Measurements from ENCODE around the gene PSMD7.

PSMD7 gene

GRCh38 chr16:74315059-74315458, 18.4 kb downstream of the PSMD7 start:
- DNase-seq (ENCODE audit: low read depth in 1 of 2, low spot score in 1 of 2), result no peak
- no peak overlapping the region for H3K27ac ChIP-seq (replicated peaks)
- no peak overlapping the region for H3K4me3 ChIP-seq (replicated peaks; ENCODE audit: insufficient read depth, low read length)
- H3K27me3 ChIP-seq (ENCODE audit: insufficient read depth, poor library complexity, severe bottlenecking), result no peaks in the 10 kb centered on the region
- no peak for TF ChIP-seq GABPA (IDR thresholded peaks at IDR 0.05; ENCODE audit: low read depth)
- TF ChIP-seq POLR2AphosphoS5 (IDR thresholded peaks at IDR 0.05; ENCODE audit: low read depth), result no peak
- TF ChIP-seq SPI1 (IDR thresholded peaks at IDR 0.05; ENCODE audit: borderline replicate concordance, low read depth), result no peak
- TF ChIP-seq, protein P1, sequence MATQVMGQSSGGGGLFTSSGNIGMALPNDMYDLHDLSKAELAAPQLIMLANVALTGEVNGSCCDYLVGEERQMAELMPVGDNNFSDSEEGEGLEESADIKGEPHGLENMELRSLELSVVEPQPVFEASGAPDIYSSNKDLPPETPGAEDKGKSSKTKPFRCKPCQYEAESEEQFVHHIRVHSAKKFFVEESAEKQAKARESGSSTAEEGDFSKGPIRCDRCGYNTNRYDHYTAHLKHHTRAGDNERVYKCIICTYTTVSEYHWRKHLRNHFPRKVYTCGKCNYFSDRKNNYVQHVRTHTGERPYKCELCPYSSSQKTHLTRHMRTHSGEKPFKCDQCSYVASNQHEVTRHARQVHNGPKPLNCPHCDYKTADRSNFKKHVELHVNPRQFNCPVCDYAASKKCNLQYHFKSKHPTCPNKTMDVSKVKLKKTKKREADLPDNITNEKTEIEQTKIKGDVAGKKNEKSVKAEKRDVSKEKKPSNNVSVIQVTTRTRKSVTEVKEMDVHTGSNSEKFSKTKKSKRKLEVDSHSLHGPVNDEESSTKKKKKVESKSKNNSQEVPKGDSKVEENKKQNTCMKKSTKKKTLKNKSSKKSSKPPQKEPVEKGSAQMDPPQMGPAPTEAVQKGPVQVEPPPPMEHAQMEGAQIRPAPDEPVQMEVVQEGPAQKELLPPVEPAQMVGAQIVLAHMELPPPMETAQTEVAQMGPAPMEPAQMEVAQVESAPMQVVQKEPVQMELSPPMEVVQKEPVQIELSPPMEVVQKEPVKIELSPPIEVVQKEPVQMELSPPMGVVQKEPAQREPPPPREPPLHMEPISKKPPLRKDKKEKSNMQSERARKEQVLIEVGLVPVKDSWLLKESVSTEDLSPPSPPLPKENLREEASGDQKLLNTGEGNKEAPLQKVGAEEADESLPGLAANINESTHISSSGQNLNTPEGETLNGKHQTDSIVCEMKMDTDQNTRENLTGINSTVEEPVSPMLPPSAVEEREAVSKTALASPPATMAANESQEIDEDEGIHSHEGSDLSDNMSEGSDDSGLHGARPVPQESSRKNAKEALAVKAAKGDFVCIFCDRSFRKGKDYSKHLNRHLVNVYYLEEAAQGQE (IDR thresholded peaks at IDR 0.05; ENCODE audit: insufficient replicate concordance, low read depth), result no peak
- no peak for TF ChIP-seq CTCF (IDR thresholded peaks at IDR 0.05; ENCODE audit: insufficient read depth, low read length)

DNA sequence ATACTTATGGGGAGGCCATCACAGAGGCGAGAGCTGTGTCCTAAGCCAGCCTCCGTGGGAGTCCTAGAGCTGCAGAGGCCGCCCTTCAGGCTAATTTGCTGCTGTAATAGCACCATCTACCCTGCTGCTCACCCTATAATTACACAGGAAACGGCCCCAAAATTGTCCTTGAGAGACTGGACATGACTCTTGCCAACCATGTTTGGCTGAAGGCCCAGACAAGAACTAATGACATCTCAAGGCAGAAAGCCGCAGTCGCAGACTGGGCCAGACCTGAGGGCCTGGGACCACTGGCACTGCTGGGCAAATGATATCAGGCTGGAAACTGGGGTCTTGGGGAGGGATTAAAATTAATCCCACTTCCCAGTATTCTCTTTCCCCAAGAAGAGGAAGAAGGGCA, 24.1 kb downstream of the PSMD7 start:
- TF ChIP-seq, protein P1 (IDR thresholded peaks at IDR 0.05; ENCODE audit: insufficient replicate concordance, low read depth), result no peak
- no peak for TF ChIP-seq CTCF (IDR thresholded peaks at IDR 0.05; ENCODE audit: insufficient read depth, low read length)
- DNase-seq (ENCODE audit: low read depth in 1 of 2, low spot score in 1 of 2), result no peak
- Histone ChIP-seq H3K27me3 (ENCODE audit: insufficient read depth, poor library complexity, severe bottlenecking) (no peaks in the 10 kb centered on the region), H3K4me3 (replicated peaks; ENCODE audit: insufficient read depth, low read length) (no peak overlapping the region), H3K27ac (replicated peaks) (no peak overlapping the region)

DNA sequence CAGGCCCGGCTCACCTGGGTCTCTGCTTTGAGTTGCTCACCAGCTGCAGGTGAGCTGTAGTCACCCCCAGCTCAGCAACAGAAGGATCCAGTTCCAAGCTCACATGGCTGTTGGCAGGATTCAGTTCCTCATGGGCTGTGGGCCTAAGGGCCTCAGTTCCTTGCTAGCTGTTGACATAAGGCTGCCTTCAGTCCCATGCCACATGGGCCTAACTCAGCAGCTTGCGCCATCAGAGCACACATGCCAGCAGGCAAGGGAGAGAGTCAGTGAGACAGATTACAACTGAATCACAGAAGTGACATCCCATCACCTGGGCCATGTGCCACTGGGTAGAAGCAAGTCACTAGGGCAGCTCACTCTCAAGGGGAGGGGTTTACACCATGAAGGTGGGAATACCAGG, 24.7 kb downstream of the PSMD7 start:
- Histone ChIP-seq H3K4me3 (replicated peaks; ENCODE audit: insufficient read depth, low read length) (no peak overlapping the region), H3K27me3 (ENCODE audit: insufficient read depth, poor library complexity, severe bottlenecking) (no peaks in the 10 kb centered on the region), H3K27ac (replicated peaks) (no peak overlapping the region)
- TF ChIP-seq POLR2AphosphoS5 (IDR thresholded peaks at IDR 0.05; ENCODE audit: low read depth), result no peak
- TF ChIP-seq, protein P1 (IDR thresholded peaks at IDR 0.05; ENCODE audit: insufficient replicate concordance, low read depth), result no peak
- TF ChIP-seq SPI1 (IDR thresholded peaks at IDR 0.05; ENCODE audit: borderline replicate concordance, low read depth), result 0 out of 2 replicates have a peak, but pooled peaks have one; percentile 11
- peak in 1 of 2 experiments; percentile 65 for DNase-seq (ENCODE audit: low read depth in 1 of 2, low spot score in 1 of 2)

DNA sequence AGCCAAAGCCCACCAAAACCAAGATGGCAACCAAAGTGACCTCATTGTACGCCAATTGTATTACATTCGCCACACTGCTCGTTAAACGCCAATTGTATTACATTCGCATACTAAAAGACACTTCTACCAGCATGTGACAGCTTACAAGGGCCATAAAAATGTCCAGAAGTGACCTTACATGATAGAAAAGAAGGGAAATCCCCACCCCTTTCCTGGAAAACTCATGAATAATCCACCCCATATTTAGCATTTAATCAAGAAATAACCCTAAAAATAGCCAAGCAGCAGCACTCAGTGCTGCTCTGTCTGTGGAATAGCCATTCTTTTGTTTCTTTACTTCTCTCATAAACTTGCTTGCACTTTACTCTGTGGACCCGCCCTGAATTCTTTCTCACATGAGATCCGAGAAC, 25.7 kb downstream of the PSMD7 start:
- TF ChIP-seq GABPA (IDR thresholded peaks at IDR 0.05; ENCODE audit: low read depth), result no peak
- no peak for TF ChIP-seq SPI1 (IDR thresholded peaks at IDR 0.05; ENCODE audit: borderline replicate concordance, low read depth)
- TF ChIP-seq, protein P1 (IDR thresholded peaks at IDR 0.05; ENCODE audit: insufficient replicate concordance, low read depth), result no peak
- TF ChIP-seq POLR2AphosphoS5 (IDR thresholded peaks at IDR 0.05; ENCODE audit: low read depth), result no peak
- no peak for TF ChIP-seq CTCF (IDR thresholded peaks at IDR 0.05; ENCODE audit: insufficient read depth, low read length)
- Histone ChIP-seq H3K4me3 (replicated peaks; ENCODE audit: insufficient read depth, low read length) (no peak overlapping the region), H3K27me3 (ENCODE audit: insufficient read depth, poor library complexity, severe bottlenecking) (no peaks in the 10 kb centered on the region), H3K27ac (replicated peaks) (no peak overlapping the region)
- DNase-seq (ENCODE audit: low read depth in 1 of 2, low spot score in 1 of 2), result no peak

Data from HL-60 (cell line).